ENCODE data around the gene UBL5.
A peak's percentile ranks its signal among the peaks of the same experiment; 100 is the strongest.
"Not testable (repeated sequence)": the region's sequence is repeated elsewhere in the genome, so short reads cannot be mapped to it uniquely, and the experiment has no call there.

Gene UBL5

GRCh38 chr19:9827289-9828238 lies at the start of gene UBL5:
Gene UBL5 (plus strand): TSS chr19:9827918. CDS start chr19:9828338, 420 bp downstream.
- peak; percentile 93 for DNase-seq (ENCODE audit: low spot score)

DNA sequence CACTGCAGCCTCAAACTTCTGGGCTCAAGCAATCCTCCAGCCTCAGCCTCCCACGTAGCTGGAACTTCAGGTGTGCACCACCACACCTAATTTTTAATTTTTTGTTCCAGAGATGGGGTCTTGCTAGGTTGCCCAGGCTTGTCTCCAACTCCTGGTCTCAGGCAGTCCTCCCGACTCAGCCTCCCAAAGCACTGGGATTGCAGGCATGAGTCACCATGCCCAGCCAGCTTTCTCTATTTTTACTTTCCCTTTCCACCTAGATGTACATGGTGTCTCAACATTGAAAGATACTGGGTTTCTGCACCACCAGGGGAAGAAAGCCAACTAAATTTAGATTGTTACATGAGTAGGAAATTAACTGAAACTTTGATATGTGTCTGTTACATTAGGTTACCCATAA lies 45.4 kb upstream of the UBL5 start:
- DNase-seq (ENCODE audit: low spot score): no peak

DNA sequence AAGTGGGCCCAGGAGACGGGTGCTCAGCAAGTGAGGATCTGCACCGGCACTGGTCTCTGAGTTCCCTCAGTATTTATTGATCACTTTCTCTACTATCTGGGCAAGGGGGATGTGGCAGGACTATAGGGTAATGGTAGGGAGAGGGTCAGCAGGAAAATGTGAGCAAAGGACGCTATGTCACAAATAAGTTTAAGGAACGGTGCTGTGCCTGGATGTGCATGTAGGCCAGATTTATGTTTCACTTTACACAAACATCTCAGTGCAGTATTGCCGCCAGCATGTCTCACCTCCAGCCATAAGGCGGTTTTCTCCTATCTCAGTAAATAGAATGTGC lies 43.6 kb upstream of the UBL5 start:
- not testable (repeated sequence) for DNase-seq (ENCODE audit: low spot score)

GRCh38 chr19:9785367-9786331 lies 42.1 kb upstream of the UBL5 start:
- DNase-seq (ENCODE audit: low spot score): peak; percentile 61

DNA sequence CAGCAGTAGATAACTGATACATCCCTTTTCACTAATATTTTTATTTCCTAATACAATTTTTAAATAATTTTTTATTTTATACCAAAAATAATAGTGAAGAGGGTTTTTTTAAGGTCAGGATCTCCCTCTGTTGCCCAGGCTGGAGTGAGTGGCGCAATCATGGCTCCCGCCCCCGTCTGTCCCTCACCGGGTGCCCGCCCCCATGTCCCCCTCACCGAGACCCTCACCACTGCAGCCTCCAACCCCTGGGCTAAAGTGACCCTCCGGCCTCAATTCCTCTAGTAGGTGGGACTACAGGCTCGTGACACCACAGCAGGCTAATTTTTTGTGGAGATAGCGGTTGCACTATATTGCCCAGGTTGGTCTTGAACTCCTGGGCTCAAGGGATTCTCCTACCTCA lies 41.4 kb upstream of the UBL5 start:
- no peak for DNase-seq (ENCODE audit: low spot score)

DNA sequence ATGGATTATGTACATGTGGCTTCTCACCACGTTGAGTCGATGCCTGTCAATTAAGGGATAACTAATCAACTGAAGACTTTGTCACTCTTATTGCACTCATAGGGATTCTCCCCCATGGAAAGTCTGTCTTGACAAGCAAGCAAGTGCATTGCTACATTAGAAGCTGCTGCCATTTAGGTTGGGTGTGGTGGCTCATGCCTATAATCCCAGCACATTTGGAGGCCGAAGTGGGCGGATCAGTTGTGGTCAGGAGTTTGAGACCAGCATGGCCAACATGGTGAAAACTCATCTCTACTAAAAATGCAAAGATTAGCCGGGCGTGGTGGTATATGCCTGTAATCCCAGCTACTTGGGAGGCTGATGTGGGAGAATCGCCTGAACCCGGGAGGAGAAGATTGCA lies 40.9 kb upstream of the UBL5 start:
- DNase-seq (ENCODE audit: low spot score): no peak

DNA sequence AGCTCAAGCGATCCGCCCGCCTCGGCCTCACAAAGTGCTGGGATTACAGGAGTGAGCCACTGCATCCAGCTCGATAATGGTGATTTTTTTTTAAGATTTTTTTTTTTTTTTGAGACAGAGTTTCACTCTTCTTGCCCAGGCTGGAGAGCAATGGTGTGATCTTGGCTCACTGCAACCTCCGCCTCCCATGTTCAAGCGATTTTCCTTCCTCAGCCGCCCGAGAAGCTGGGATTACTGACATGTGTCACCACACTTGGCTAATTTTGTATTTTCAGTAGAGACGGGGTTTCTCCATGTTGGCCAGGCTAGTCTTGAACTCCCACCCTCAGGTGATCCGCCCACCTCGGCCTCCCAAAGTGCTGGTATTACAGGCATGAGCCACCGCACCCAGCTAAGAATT lies 39.1 kb upstream of the UBL5 start:
- DNase-seq (ENCODE audit: low spot score): not testable (repeated sequence)

- DNase-seq (ENCODE audit: low spot score): no peak
These were observed 38.7 kb upstream of the UBL5 start for GRCh38 chr19:9789066-9789465.

GRCh38 chr19:9789579-9789978 lies 38.1 kb upstream of the UBL5 start:
- not testable (repeated sequence) for DNase-seq (ENCODE audit: low spot score)

DNA sequence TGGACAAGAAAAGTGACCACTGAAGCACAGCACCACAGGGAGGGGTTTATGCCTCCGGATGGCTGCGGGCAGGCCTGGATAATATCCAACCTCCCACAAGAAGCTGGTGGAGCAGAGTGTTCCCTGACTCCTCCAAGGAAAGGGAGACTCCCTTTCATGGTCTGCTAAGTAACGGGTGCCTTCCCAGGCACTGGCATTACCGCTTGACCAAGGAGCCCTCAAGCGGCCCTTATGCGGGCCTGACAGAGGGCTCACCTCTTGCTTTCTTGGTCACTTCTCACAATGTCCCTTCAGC lies 36.7 kb upstream of the UBL5 start:
- not testable (repeated sequence) for DNase-seq (ENCODE audit: low spot score)

DNA sequence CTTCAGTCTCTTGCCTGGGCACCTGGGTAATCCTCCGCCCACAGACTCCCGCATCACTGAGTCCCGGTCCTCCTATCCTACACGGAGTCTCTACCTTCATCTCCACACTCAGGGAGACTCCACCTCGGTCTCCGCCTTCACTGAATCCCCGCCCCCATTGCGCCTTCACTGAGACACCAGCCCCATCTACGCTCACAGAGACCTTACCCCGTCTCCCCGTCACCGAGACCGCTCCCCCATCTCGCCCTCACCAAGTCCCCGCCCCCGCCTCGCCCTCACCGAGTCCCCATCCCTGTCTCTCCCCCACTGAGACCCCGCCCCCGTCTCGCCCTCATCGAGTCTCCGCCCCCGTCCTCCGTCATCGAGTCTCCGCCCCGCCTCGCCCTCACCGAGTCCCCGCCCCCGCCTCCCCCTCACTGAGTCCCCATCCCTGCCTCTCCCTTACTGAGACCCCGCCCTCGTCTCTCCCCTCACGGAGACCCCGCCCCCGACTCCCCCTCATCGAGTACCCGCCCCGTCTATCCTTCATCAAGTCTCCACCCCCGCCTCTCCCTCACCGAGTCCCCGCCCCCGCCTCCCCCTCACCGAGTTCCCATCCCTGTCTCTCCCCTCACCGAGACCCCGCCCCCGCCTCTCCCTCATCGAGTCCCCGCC lies 36.0 kb upstream of the UBL5 start:
- DNase-seq (ENCODE audit: low spot score): peak; percentile 87

DNA sequence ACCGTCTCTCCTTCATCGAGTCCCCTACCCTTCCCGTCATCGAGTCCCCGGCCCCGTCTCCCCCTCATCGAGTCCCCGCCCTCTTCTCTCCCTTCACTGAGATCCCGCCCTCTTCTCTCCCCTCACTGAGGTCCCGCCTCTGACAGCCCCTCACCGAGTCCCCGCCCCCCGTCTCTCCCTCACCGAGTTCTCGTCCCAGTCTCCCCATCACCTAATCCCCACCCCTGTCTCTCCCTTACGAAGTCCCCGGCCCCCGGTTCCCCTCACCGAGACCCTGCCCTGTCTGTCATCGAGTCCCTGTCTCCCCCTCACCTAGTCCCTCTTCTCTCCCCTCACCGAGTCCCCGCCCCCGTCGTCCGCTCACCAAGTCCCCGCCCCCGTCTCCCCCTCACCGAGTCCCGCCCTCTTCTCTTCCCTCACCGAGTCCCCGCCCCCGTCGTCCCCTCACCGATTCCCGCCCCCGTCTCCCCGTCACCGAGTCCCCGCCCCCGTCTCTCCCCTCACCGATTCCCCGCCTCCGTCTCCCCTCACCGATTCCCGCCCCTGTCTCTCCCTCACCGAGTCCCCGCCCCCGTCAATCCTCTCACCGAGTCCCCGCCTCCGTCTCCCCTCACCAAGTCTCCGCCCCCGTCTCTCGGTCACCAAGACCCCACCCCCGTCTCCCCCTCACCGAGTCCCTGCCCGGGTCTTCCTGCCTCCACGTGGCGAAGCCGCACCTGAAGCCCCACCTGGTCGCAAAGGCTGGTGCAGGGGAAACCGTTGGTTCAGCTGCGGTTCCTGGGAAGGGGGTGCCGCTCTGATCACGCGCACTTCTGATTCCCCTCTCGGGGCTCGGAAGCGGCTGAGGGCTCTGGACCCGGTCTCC lies 35.3 kb upstream of the UBL5 start:
- peak; percentile 79 for DNase-seq (ENCODE audit: low spot score)

DNA sequence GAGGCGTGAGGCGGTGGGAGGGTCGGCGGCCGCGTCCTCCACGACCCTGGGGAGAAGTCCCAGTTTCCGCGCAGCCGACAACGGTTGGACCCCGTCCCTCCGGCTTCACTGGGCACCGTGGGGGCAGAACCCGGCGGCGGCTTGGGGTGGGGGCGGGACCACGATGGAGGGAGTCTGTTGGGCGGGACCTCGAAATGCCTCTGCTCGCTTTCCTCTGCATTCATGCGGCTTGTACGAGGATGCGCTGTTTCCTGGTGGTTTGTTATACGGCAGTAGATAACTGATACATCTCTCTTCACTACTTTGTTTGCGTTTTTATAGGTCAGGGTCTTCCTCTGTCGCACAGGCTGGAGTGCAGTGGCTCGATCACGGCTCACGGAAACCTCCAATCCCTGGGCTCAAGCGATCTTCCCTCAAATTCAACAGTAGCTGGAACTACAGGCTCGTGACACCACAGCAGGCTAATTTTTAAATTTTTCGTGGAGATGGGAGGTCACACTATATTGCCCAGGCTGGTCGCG lies 34.6 kb upstream of the UBL5 start:
- DNase-seq (ENCODE audit: low spot score): no peak

DNA sequence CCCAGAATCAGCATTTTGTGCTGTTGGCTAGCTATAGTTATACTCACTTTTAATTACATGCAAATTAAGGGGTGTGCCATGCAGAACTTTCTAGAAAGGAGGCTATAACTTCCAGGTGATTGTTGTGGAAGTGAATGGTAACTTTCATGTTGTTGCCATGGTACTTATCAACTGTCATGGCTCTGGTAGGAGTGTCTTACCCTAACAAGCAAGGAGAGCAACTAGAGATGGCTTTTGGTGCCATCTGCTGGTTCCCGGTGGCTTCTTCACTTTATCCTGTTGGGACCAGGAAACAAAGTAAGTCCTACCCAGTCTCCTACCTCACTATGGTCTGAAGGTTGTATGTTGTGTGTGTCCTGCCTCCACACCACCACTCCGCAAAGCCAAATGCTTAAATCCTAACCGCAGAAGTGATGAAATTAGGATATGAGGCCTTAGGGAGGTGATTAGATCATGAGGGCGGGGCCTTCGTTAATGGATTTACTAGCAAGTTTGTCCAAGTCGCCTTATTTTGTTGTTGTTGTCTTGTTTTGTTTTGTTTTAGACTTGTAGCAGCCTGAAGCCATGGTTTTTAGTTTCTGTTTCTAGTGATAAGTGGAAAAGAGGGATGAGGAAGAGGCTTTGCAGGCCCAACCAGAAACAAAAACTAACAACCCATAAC lies 31.5 kb upstream of the UBL5 start:
- DNase-seq (ENCODE audit: low spot score): peak; percentile 89

DNA sequence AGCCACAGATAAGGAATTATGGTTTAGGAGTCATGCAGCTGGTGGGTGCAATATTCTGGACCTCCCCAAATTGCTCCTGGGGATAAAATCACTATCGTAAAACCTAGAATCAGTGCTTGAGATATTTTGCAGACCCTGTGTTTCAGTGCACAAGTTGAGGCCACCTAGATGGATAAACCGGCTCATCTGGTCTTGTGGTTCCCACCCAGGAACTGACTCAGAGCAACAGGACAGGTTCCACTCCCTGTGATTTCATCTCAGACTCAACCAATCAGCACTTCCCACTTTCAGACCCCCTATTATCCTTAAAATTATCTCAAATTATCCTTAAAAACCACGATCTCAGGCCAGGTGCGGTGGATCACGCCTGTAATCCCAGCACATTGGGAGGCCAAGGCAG lies 29.8 kb upstream of the UBL5 start:
- no peak for DNase-seq (ENCODE audit: low spot score)

- no peak for DNase-seq (ENCODE audit: low spot score)
These were observed 28.6 kb upstream of the UBL5 start for GRCh38 chr19:9799162-9799561.

DNA sequence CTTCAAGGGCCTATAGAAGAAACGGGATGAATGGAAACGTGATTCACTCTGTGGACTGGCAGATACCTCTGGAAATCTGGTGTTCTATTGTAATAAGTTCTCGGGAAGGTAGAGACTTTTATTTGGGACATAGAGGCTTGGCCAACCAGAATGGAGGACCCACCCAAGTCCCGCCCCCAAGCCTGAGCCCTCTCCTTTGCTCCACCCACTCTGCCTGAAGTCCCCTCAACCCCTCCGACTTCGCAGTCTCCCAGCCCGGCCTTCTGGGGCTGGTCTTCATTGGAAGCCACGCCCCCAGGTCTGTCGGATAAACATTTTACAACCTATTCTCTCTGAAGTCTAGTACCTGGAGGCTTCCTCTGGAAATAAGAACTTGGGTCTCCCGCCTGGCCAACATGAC lies 25.7 kb upstream of the UBL5 start:
- no peak for DNase-seq (ENCODE audit: low spot score)

DNA sequence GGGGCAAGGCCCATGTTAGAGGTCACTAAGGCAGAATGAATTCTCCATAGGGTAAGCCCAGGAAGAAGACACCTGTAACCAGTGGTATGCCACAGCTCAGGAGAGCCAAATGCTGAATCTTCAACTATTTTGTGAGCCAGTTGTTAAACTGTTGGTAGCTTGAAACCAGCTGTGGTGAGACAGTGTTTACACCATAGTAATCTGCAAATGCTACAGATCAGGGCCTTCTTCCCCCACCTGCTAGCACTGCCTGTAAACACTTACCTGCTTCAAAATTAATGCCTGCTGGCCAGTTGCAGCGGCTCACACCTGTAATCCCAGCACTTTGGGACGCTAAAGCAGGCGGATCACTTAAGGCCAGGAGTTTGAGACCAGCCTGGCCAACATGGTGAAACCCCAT lies 20.9 kb upstream of the UBL5 start:
- DNase-seq (ENCODE audit: low spot score): no peak

- DNase-seq (ENCODE audit: low spot score): no peak
These were observed 18.6 kb upstream of the UBL5 start for GRCh38 chr19:9808855-9809824.

- DNase-seq (ENCODE audit: low spot score): no peak
These were observed 16.6 kb upstream of the UBL5 start for GRCh38 chr19:9811139-9811538.

Measured in hematopoietic multipotent progenitor cell treated with erythropoietin and hydrocortisone succinate and interleukin-3 and kit ligand, for 15 days (in vitro differentiated cells).